Activated CD4-positive, alpha-beta memory T cell treated with anti-CD3 and anti-CD28 coated beads for 36 hours (primary cell): ENCODE results near the gene KLHL10. TPM values are rescaled to one million over a fixed set of nuclear protein-coding genes. Genes with fewer than 3 reads are reported as not detected.
"Not testable (repeated sequence)": the region's sequence is repeated elsewhere in the genome, so short reads cannot be mapped to it uniquely, and the experiment has no call there.

ENCODE experiments used
- CTCF ChIA-PET: fragments of 350-600 bp; sonication (Branson Sonifier 250); formaldehyde crosslinking; loops from one replicate; lab custom pipeline; 2021; ENCODE audit warnings: antibody characterized with exemption, inconsistent platforms; lab: Charles Lee
- POLR2A ChIA-PET: fragments of 350-600 bp; sonication (Branson Sonifier 250); formaldehyde crosslinking; loops from one replicate; lab custom pipeline; 2021; ENCODE audit warnings: antibody characterized with exemption; lab: Charles Lee
- DNase-seq: peaks from one replicate; pipeline ENCODE4 v3.0.0-alpha.2; 2020
- H3K27ac Mint-ChIP-seq: one replicate; pipeline ENCODE4 v1.8.0; 2021; ENCODE audit warnings: mixed read lengths
- H3K27me3 Mint-ChIP-seq: one replicate; pipeline ENCODE4 v1.8.0; 2021; ENCODE audit warnings: mixed read lengths
- H3K36me3 Mint-ChIP-seq: one replicate; pipeline ENCODE4 v1.8.0; 2021; ENCODE audit warnings: mixed read lengths
- H3K4me1 Mint-ChIP-seq: one replicate; pipeline ENCODE4 v1.8.0; 2021; ENCODE audit warnings: low read depth, mixed read lengths
- H3K4me3 Mint-ChIP-seq: one replicate; pipeline ENCODE4 v1.8.0; 2021; ENCODE audit warnings: mild to moderate bottlenecking, mixed read lengths
- H3K9me3 Mint-ChIP-seq: one replicate; pipeline ENCODE4 v1.8.0; 2021; ENCODE audit warnings: mixed read lengths
- intact Hi-C: fragments of 100-400 bp; cut with micrococcal nuclease; formaldehyde crosslinking; loops from one replicate; pipeline ENCODE4 v1.15.1; 2023
- total RNA-seq, 2 experiments: library from RNA; stranded (reverse); gene quantifications; one replicate each; pipeline ENCODE4 v1.2.3, GENCODE V29; 2021

Gene KLHL10
- total RNA-seq, 2 experiments from 2014 or later, result 0.12 to 0.29 TPM

- ChIA-PET CTCF (no interaction called here), POLR2A (no interaction called here)
- H3K4me3 Mint-ChIP-seq, result no peak overlapping the region
- no peaks in the 10 kb centered on the region for H3K36me3 Mint-ChIP-seq
- H3K27me3 Mint-ChIP-seq, result peaks cover 1% of the 10 kb centered on the region
- H3K4me1 Mint-ChIP-seq, result peaks cover 3% of the 10 kb centered on the region
- no peaks in the 10 kb centered on the region for H3K9me3 Mint-ChIP-seq
- intact Hi-C loops, result no loop called here
- H3K27ac Mint-ChIP-seq, result no peak overlapping the region
- no peak for DNase-seq
Observed at GRCh38 chr17:41818024-41818423, 19.6 kb upstream of the KLHL10 start.

DNA sequence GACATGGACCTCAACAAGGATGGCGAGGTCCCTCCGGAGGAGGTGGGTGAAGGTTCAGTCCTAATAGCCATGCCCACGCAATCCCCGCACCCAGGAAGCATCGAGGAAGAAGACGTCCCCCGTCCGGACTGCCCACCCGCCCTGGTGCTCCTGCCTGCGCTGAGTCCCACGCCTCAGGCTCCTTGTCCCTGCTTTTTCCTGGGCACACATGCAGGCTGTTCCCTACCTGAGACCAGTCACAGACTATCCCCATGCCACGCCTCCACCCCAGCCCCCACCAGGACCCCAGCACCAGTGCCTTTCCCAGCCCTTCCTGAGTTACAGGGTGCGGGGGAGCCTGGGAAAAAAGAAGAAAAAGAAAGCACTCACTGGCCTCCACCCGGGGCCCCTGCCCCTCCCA is 15.8 kb upstream of the KLHL10 start:
- CTCF ChIA-PET, result interaction anchor here (0.9 kb wide), 1 partner anchor 10 kb away, joined by 4 read pairs; the partner anchor contains the start of gene P3H4
- Mint-ChIP-seq H3K27me3 (peaks cover 1% of the 10 kb centered on the region), H3K36me3 (no peaks in the 10 kb centered on the region), H3K4me3 (no peak overlapping the region), H3K4me1 (no peaks in the 10 kb centered on the region), H3K9me3 (no peaks in the 10 kb centered on the region), H3K27ac (no peak overlapping the region)
- POLR2A ChIA-PET, result no interaction called here
- no peak for DNase-seq
- intact Hi-C loops, result no loop called here

DNA sequence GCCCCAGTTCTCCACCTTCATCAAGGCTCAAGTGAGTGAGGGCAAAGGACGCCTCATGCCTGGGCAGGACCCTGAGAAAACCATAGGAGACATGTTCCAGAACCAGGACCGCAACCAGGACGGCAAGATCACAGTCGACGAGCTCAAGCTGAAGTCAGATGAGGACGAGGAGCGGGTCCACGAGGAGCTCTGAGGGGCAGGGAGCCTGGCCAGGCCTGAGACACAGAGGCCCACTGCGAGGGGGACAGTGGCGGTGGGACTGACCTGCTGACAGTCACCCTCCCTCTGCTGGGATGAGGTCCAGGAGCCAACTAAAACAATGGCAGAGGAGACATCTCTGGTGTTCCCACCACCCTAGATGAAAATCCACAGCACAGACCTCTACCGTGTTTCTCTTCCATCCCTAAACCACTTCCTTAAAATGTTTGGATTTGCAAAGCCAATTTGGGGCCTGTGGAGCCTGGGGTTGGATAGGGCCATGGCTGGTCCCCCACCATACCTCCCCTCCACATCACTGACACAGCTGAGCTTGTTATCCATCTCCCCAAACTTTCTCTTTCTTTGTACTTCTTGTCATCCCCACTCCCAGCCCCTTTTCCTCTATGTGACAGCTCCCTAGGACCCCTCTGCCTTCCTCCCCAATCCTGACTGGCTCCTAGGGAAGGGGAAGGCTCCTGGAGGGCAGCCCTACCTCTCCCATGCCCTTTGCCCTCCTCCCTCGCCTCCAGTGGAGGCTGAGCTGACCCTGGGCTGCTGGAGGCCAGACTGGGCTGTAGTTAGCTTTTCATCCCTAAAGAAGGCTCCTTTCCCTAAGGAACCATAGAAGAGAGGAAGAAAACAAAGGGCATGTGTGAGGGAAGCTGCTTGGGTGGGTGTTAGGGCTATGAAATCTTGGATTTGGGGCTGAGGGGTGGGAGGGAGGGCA is 15.1 kb upstream of the KLHL10 start:
- POLR2A ChIA-PET, result no interaction called here
- CTCF ChIA-PET, result interaction anchor here (0.9 to 1.4 kb wide), 2 partner anchors 11 to 21 kb away, joined by 3 to 4 read pairs; partner anchors contain the start of gene P3H4
- Mint-ChIP-seq H3K4me3 (no peak overlapping the region), H3K27ac (no peak overlapping the region), H3K27me3 (peaks cover 1% of the 10 kb centered on the region), H3K4me1 (no peaks in the 10 kb centered on the region), H3K9me3 (no peaks in the 10 kb centered on the region), H3K36me3 (no peaks in the 10 kb centered on the region)
- intact Hi-C loops, result no loop called here
- DNase-seq, result no peak

- Mint-ChIP-seq H3K36me3 (peaks cover 2% of the 10 kb centered on the region), H3K27ac (no peak overlapping the region), H3K4me3 (no peak overlapping the region), H3K27me3 (peaks cover 1% of the 10 kb centered on the region), H3K4me1 (no peaks in the 10 kb centered on the region), H3K9me3 (no peaks in the 10 kb centered on the region)
- no peak for DNase-seq
- POLR2A ChIA-PET, result no interaction called here
- intact Hi-C loops, result no loop called here
- CTCF ChIA-PET, result interaction anchor here (1.4 kb wide), 1 partner anchor 21 kb away, joined by 3 read pairs; no protein-coding TSS in a partner anchor
Observed at GRCh38 chr17:41823141-41823524, 14.5 kb upstream of the KLHL10 start.

DNA sequence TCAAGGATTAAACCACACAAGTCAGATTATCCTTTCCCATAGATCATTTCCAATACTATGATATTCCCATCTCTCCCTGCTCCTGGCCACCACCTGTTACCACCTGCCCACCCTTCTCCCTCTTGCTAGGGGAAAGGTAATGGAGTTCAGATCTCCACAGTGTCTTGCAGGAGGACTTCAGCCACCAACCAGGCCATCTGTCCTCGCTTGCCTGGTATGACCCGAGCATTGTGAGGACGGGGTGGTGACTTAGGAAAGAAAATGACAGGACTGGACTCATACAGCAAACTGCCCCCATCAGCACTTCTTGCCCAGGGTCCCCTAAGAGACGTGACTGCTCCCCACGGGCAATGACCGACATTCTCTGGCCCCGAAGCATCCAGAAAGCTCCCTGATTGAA is 14.0 kb upstream of the KLHL10 start:
- POLR2A ChIA-PET, result no interaction called here
- H3K4me1 Mint-ChIP-seq, result no peaks in the 10 kb centered on the region
- H3K27ac Mint-ChIP-seq, result no peak overlapping the region
- H3K27me3 Mint-ChIP-seq, result no peaks in the 10 kb centered on the region
- CTCF ChIA-PET, result interaction anchor here (1.4 kb wide), 1 partner anchor 22 kb away, joined by 3 read pairs; no protein-coding TSS in a partner anchor
- H3K36me3 Mint-ChIP-seq, result peaks cover 4% of the 10 kb centered on the region
- no peak overlapping the region for H3K4me3 Mint-ChIP-seq
- no peak for DNase-seq
- H3K9me3 Mint-ChIP-seq, result no peaks in the 10 kb centered on the region
- intact Hi-C loops, result no loop called here

DNA sequence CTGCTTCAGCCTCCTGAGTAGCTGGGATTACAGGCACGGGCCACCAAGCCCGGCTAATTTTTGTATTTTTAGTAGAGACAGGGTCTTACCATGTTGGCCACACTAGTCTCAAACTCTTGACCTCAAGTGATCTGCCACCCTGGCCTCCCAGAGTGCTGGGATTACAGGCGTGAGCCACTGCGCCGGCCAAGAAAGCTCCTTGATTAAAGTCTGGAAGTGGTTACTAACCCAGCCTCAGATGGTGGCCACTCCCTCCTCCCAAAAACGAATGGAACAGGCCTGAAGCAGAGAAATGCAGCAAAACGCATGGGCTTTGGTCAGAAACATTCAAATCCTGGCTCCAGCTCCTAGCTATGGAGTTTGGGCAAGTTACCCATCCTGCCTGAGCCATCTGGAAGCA is 13.5 kb upstream of the KLHL10 start:
- Mint-ChIP-seq H3K27me3 (no peaks in the 10 kb centered on the region), H3K36me3 (peaks cover 6% of the 10 kb centered on the region), H3K4me3 (no peak overlapping the region), H3K27ac (no peak overlapping the region), H3K9me3 (no peaks in the 10 kb centered on the region), H3K4me1 (no peaks in the 10 kb centered on the region)
- ChIA-PET POLR2A (no interaction called here), CTCF (no interaction called here)
- intact Hi-C loops, result no loop called here
- DNase-seq, result no peak

- no peak overlapping the region for H3K27ac Mint-ChIP-seq
- intact Hi-C loops, result no loop called here
- H3K4me3 Mint-ChIP-seq, result no peak overlapping the region
- H3K36me3 Mint-ChIP-seq, result peaks cover 6% of the 10 kb centered on the region
- no peak for DNase-seq
- POLR2A ChIA-PET, result no interaction called here
- CTCF ChIA-PET, result interaction anchor here (0.6 kb wide), 1 partner anchor 639 kb away, joined by 3 read pairs; no protein-coding TSS in a partner anchor
- no peaks in the 10 kb centered on the region for H3K9me3 Mint-ChIP-seq
- no peaks in the 10 kb centered on the region for H3K4me1 Mint-ChIP-seq
- no peaks in the 10 kb centered on the region for H3K27me3 Mint-ChIP-seq
Observed at GRCh38 chr17:41825175-41825845, 12.3 kb upstream of the KLHL10 start.

DNA sequence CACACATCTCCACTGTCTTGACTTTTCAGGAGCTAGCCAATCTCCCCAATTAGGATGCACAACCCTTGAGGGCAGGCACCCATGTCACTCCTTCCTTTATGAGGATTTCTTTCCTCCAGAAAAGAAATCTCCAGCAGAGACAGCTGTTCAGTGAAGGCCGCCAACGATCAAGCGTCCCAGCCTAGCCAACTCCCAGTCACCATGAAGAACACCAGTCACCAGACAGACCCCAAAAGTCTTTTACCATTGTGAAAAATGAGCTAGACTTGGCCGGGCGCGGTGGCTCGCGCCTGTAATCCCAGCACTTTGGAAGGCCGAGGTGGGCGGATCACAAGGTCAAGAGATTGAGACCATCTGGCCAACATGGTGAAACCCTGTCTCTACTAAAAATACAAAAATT is 7.7 kb upstream of the KLHL10 start:
- not testable (repeated sequence) for H3K27ac Mint-ChIP-seq, DNase-seq

DNA sequence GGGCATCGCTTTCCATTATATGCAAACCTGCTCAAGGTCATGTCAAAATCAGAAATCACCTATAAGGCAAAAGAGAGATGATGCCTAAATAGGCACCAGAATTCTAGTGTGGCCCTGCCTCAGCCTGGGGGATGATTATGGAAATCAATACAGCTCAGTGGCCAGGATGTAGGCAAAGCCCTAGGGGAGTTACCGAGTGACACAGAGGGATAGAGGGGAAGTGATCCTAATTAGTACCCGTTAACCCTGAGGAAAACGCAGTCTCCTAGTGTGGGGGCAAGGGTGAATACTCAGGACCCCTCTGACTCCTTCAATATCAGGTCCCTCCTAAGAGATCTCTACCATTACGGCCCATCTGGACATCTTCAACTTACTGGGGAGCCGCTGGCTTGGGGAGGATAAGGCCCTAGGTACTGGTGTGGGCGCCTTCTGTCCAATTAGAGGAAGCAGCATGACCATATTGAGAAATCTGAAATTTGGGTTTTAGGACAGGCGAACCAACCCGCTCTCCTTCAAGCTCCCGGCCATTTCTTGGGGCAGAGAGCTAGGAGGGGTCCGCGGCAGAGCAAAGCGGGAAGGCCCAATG is 2.3 kb upstream of the KLHL10 start:
- H3K4me3 Mint-ChIP-seq, result peak overlapping the region; percentile 79
- intact Hi-C loops, result no loop called here
- H3K27ac Mint-ChIP-seq, result peak overlapping the region; percentile 18
- ChIA-PET POLR2A (interaction anchor here (1.1 kb wide), 1 partner anchor 29 kb away, joined by 3 read pairs; the partner anchor contains the start of gene KLHL11), CTCF (interaction anchor here (0.6 to 1.6 kb wide), 2 partner anchors 24 to 49 kb away, joined by 3 to 5 read pairs; partner anchors contain the start of genes JUP and P3H4)
- DNase-seq, result no peak
- H3K9me3 Mint-ChIP-seq, result no peaks in the 10 kb centered on the region
- H3K27me3 Mint-ChIP-seq, result peaks cover 2% of the 10 kb centered on the region
- peaks cover 14% of the 10 kb centered on the region for H3K4me1 Mint-ChIP-seq
- H3K36me3 Mint-ChIP-seq, result peaks cover 4% of the 10 kb centered on the region

More for the DNA sequence above, 7.7 kb upstream of the KLHL10 start:
- intact Hi-C loops, H3K4me1 Mint-ChIP-seq, H3K4me3 Mint-ChIP-seq, H3K27me3 Mint-ChIP-seq, H3K9me3 Mint-ChIP-seq: not testable (repeated sequence)
- ChIA-PET CTCF (interaction anchor here (1.1 to 1.2 kb wide), 2 partner anchors 133 to 134 kb away, joined by 3 read pairs; no protein-coding TSS in a partner anchor), POLR2A (interaction anchor here (0.6 to 1.1 kb wide), 2 partner anchors 20 to 749 kb away, joined by 3 read pairs; no protein-coding TSS in a partner anchor)
- peaks cover 10% of the 10 kb centered on the region for H3K36me3 Mint-ChIP-seq

DNA sequence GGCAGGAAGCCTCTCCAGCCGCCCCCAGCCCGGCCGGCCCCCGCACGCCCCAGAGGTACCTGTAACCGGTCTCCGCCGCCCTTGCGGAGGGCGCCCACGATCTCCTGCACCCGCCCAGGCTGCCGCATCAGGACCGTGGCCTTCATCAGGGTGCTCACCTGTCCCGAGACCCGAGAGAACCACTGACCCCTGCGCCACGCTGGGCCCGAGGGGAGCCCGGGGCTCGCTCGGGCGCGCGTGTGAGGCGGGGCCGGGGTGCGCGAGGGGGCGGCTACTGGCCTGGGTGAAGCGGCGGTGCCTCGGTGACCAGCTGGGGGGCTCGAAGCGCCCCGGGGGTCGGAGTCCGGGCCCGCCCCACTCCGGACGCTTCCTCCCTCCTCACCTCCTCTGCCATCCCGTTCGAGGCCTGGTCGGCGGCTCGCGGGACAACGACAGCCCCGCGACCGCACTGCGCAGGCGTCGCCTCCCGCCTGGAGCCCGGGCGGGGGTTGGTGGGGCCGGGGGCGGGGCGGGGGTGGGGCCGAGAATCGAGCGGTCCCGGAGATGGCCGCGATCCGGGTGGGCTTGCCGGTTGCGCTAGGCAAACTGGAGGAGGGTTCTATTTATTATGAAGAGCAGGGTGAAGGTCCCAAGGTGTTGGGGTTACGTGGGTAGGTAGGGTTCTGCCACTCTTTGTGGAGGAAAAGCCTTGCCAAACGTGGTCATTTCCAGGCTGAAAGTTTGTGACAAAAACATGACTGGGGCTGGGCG is 1.6 kb upstream of the KLHL10 start, which contains the start of gene NT5C3B:
Gene NT5C3B (minus strand): TSS at position 433 of the 750 bp plus-strand sequence. CDS start 39 bp downstream, at position 394.
- Mint-ChIP-seq H3K36me3 (peaks cover 4% of the 10 kb centered on the region), H3K4me3 (peak within 1 kb of the TSS; percentile 79), H3K9me3 (no peaks in the 10 kb centered on the region), H3K27me3 (peaks cover 2% of the 10 kb centered on the region), H3K4me1 (peaks cover 14% of the 10 kb centered on the region), H3K27ac (peak within 1 kb of the TSS; percentile 18)
- peak; percentile 59 for DNase-seq
- intact Hi-C loops, result no loop called here
- ChIA-PET POLR2A (interaction anchor here (1.1 kb wide), 1 partner anchor 29 kb away, joined by 3 read pairs; the partner anchor contains the start of gene KLHL11), CTCF (interaction anchor here (0.6 to 1.6 kb wide), 3 partner anchors 25 to 49 kb away, joined by 3 to 5 read pairs (median 3); partner anchors contain the start of genes JUP and P3H4)
